DND-41 (cell line): Measurements from ENCODE around the gene KCNB1.

Experiments used
- ATAC-seq: fragments of 200-7000 bp; cut with Tn5 transposase; 3 replicates; pipeline ENCODE4 v1.9.1; 2021; ENCODE audit warnings: low read depth; ENCODE audit not compliant: insufficient read depth
- DNase-seq: peaks from one replicate; pipeline ENCODE4 v3.0.0-alpha.2; 2020
- H2AFZ ChIP-seq: 2 replicates; pipeline ENCODE4 v1.6.0; 2012; ENCODE audit warnings: low read depth, low read length
- H3K27ac ChIP-seq: 2 replicates; pipeline ENCODE4 v1.5.1; 2012; ENCODE audit warnings: low read length, inconsistent platforms
- H3K27me3 ChIP-seq: fragments of 200-600 bp; sonication (generic); 2 replicates; pipeline ENCODE4 v1.6.0; 2012; ENCODE audit warnings: low read length, mild to moderate bottlenecking, inconsistent platforms; ENCODE audit not compliant: insufficient read depth, poor library complexity
- H3K36me3 ChIP-seq: 2 replicates; pipeline ENCODE4 v1.5.1; 2012; ENCODE audit warnings: low read length, inconsistent platforms; ENCODE audit not compliant: insufficient read depth
- H3K4me1 ChIP-seq: 2 replicates; pipeline ENCODE4 v1.5.1; 2012; ENCODE audit warnings: mild to moderate bottlenecking, low read length; ENCODE audit not compliant: insufficient read depth
- H3K4me2 ChIP-seq: 2 replicates; pipeline ENCODE4 v1.6.0; 2012; ENCODE audit warnings: mild to moderate bottlenecking, moderate library complexity, low read length, inconsistent platforms; ENCODE audit not compliant: insufficient read depth
- H3K4me3 ChIP-seq, 2 experiments: fragments of 200-600 bp in 1 of 2; shearing (Covaris generic) in 1 of 2; 2 replicates each; pipeline ENCODE4 v1.5.1; 2012 to 2016; ENCODE audit warnings: inconsistent platforms in 2 of 2, low read length in 2 of 2, mild to moderate bottlenecking in 2 of 2, low read depth in 1 of 2, moderate library complexity in 1 of 2
- H3K79me2 ChIP-seq: 2 replicates; pipeline ENCODE4 v1.6.0; 2012; ENCODE audit warnings: low read length, inconsistent platforms; ENCODE audit not compliant: insufficient read depth
- H3K9ac ChIP-seq: 2 replicates; pipeline ENCODE4 v1.6.0; 2012; ENCODE audit warnings: low read depth, mild to moderate bottlenecking, inconsistent platforms, low read length, moderate library complexity
- H3K9me3 ChIP-seq: 2 replicates; pipeline ENCODE4 v1.5.1; 2012; ENCODE audit warnings: low read length, moderate library complexity, mild to moderate bottlenecking, inconsistent platforms; ENCODE audit not compliant: insufficient read depth, severe bottlenecking
- H4K20me1 ChIP-seq: 2 replicates; pipeline ENCODE4 v1.6.0; 2012; ENCODE audit warnings: low read length; ENCODE audit not compliant: insufficient read depth
- EZH2 ChIP-seq: IDR thresholded peaks from 3 replicates; pipeline ENCODE4 v1.6.1; 2012; ENCODE audit warnings: borderline replicate concordance, low read depth, mild to moderate bottlenecking, moderate library complexity, low read length, inconsistent platforms; ENCODE audit not compliant: severe bottlenecking
- TF ChIP-seq, protein P1 (sequence below): IDR thresholded peaks from 2 replicates; pipeline ENCODE4 v1.5.1; 2012; ENCODE audit warnings: borderline replicate concordance, low read length, moderate library complexity, mild to moderate bottlenecking; ENCODE audit not compliant: poor library complexity, severe bottlenecking; ENCODE audit errors: extremely low read depth

The KCNB1 gene

DNA sequence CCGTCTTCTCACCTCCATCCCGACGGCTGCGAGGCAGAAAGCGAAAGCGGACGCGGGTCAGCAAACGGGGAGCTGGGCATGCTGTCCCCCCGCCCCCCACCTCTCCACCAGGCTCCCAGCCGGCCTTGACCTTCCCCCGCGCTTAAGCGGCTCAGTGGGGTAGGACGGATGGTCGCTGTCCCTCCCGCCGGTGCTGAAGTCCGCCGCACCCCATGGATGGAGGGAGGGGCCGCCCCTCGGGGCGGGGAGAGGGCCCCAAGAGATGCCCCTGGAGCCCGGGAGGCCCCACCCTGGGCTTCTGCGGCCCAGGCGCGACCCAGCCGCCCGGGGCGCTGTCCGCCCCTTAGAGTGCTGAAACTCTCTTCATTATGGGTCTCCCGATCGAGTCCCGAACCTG, at the start of gene KCNB1:
TSS of gene KCNB1 (minus strand) at position 48 of the 397 bp plus-strand sequence. CDS start 188 bp downstream, outside the sequence.
- H3K27me3 ChIP-seq: no peaks in the 10 kb centered on the region
- H3K9me3 ChIP-seq: no peaks in the 10 kb centered on the region
- TF ChIP-seq, protein P1, sequence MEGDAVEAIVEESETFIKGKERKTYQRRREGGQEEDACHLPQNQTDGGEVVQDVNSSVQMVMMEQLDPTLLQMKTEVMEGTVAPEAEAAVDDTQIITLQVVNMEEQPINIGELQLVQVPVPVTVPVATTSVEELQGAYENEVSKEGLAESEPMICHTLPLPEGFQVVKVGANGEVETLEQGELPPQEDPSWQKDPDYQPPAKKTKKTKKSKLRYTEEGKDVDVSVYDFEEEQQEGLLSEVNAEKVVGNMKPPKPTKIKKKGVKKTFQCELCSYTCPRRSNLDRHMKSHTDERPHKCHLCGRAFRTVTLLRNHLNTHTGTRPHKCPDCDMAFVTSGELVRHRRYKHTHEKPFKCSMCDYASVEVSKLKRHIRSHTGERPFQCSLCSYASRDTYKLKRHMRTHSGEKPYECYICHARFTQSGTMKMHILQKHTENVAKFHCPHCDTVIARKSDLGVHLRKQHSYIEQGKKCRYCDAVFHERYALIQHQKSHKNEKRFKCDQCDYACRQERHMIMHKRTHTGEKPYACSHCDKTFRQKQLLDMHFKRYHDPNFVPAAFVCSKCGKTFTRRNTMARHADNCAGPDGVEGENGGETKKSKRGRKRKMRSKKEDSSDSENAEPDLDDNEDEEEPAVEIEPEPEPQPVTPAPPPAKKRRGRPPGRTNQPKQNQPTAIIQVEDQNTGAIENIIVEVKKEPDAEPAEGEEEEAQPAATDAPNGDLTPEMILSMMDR: no peak
- TF ChIP-seq EZH2: no peak
- no peak within 1 kb of the TSS for H3K4me3 ChIP-seq
- no peak within 1 kb of the TSS for H3K27ac ChIP-seq
- H3K4me1 ChIP-seq: no peaks in the 10 kb centered on the region
- no peaks in the 10 kb centered on the region for H3K79me2 ChIP-seq
- 0 out of 2 replicates have a peak, but pooled peaks cover 3% of the 10 kb centered on the region for H4K20me1 ChIP-seq
- DNase-seq (peak; percentile 60), ATAC-seq (peak; percentile 82)
- H3K36me3 ChIP-seq: no peaks in the 10 kb centered on the region
- no peak within 1 kb of the TSS for H3K4me2 ChIP-seq
- no peak within 1 kb of the TSS for H2AFZ ChIP-seq
- H3K9ac ChIP-seq: no peak within 1 kb of the TSS

DNA sequence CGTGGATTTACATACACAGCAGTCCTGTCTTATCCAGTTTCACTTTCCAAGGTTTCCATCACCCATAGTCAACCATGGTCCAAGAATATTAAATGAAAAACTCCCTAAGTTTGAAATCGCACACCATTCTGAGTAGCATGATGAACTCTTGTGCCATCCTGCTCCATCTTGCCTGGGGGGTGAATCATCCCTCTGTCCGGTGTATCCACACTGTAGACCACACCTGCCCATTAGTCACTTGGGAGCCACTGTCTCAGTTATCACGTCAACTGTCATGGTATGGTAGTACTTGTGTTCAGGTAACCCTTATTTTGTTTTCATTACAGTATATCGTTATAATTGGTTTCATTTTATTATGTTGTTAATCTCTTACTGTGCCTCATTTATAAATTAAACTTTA, 47.0 kb upstream of the KCNB1 start:
- Histone ChIP-seq H2AFZ (no peak overlapping the region), H3K27me3 (peaks cover 3% of the 10 kb centered on the region), H4K20me1 (no peaks in the 10 kb centered on the region), H3K9me3 (peaks cover 6% of the 10 kb centered on the region), H3K4me2 (no peak overlapping the region), H3K4me1 (no peaks in the 10 kb centered on the region), H3K27ac (no peak overlapping the region), H3K4me3 (no peak overlapping the region), H3K79me2 (no peaks in the 10 kb centered on the region), H3K9ac (no peak overlapping the region), H3K36me3 (no peaks in the 10 kb centered on the region)
- DNase-seq (no peak), ATAC-seq (no peak)
- no peak for TF ChIP-seq EZH2
- TF ChIP-seq, protein P1: no peak

DNA sequence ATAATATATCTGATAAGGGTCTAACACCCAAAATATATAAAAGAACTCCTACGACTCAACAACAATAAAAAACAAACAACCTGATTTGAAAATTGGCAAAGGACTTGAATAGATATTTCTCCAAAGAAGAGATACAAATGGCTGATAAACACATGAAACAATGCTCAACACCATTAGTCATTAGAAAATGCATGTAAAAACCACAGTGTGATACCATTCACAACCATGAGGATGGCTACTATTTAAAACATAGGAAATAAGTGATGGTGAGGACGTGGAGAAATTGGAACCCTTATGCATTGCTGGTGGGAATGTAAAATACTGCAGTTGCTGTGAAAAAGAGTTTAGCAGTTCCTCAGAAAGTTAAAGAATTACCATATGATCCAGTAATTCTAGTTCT, 44.1 kb upstream of the KCNB1 start:
- no peaks in the 10 kb centered on the region for H4K20me1 ChIP-seq

More for the DNA sequence above, 44.1 kb upstream of the KCNB1 start:
- Histone ChIP-seq H3K4me3 (no peak overlapping the region), H3K9me3 (peaks cover 7% of the 10 kb centered on the region), H3K36me3 (no peaks in the 10 kb centered on the region), H3K79me2 (no peaks in the 10 kb centered on the region), H3K27ac (no peak overlapping the region), H3K4me1 (no peaks in the 10 kb centered on the region), H3K27me3 (peaks cover 3% of the 10 kb centered on the region), H3K4me2 (no peak overlapping the region), H2AFZ (no peak overlapping the region), H3K9ac (no peak overlapping the region)
- DNase-seq (no peak), ATAC-seq (no peak)
- no peak for TF ChIP-seq EZH2
- TF ChIP-seq, protein P1: no peak
